Upper lobe of right lung (tissue), 1 donor: ENCODE measurements around the gene ITSN2. TPM values are rescaled to one million over a fixed set of nuclear protein-coding genes. Genes with fewer than 3 reads are reported as not detected.

Source experiments
- ATAC-seq: fragments of 200-7000 bp; cut with Tn5 transposase; one replicate; pipeline ENCODE4 v1.9.1; 2020; ENCODE audit warnings: mild to moderate bottlenecking, moderate library complexity
- DNase-seq: peaks from one replicate; pipeline ENCODE4 v3.0.0-alpha.2; 2020
- H3K27ac ChIP-seq: fragments of 200-600 bp; one replicate; pipeline ENCODE4 v1.8.0; 2022
- H3K27me3 ChIP-seq: fragments of 200-600 bp; one replicate; pipeline ENCODE4 v1.8.0; 2022; ENCODE audit warnings: mild to moderate bottlenecking
- H3K36me3 ChIP-seq: fragments of 200-600 bp; one replicate; pipeline ENCODE4 v1.8.0; 2022
- H3K4me1 ChIP-seq: fragments of 200-600 bp; one replicate; pipeline ENCODE4 v1.8.0; 2022
- H3K4me3 ChIP-seq: fragments of 200-600 bp; one replicate; pipeline ENCODE4 v1.8.0; 2022; ENCODE audit warnings: mild to moderate bottlenecking
- H3K9me3 ChIP-seq: fragments of 200-600 bp; one replicate; pipeline ENCODE4 v1.8.0; 2022
- CTCF ChIP-seq: fragments of 200-600 bp; IDR thresholded peaks from one replicate; pipeline ENCODE4 v1.8.0; 2022; ENCODE audit warnings: antibody characterized with exemption
- intact Hi-C: fragments of 100-400 bp; cut with DNase I; formaldehyde crosslinking; loops from one replicate; pipeline ENCODE4 v1.11.0; 2022
- total RNA-seq: library from RNA; stranded (reverse); fragmentation: NEBNext Ultra II Directional; extraction: Animal tissue kit (Norgen Biotek cat#: 25700); gene quantifications from one replicate; pipeline ENCODE4 v1.2.1, GENCODE V29; 2021
- donor health status: DM: no; HTN: yes; CAD: no; lungs with severe emphysema.

Gene ITSN2
- total RNA-seq, 1 donor from 2014 or later = 104 TPM

- Histone ChIP-seq H3K27ac (no peak overlapping the region), H3K9me3 (no peaks in the 10 kb centered on the region), H3K4me3 (no peak overlapping the region), H3K36me3 (peaks cover 72% of the 10 kb centered on the region), H3K4me1 (no peaks in the 10 kb centered on the region), H3K27me3 (no peaks in the 10 kb centered on the region)
- ATAC-seq (no peak), DNase-seq (no peak)
- TF ChIP-seq CTCF = no peak
- intact Hi-C loops = no loop called here
These were observed 74.7 kb downstream of the ITSN2 start for GRCh38 chr2:24285484-24286152.

GRCh38 chr2:24280645-24281044, 79.7 kb downstream of the ITSN2 start:
- peaks cover 44% of the 10 kb centered on the region for H3K36me3 ChIP-seq
- ATAC-seq (no peak), DNase-seq (no peak)
- no peak for TF ChIP-seq CTCF
- H3K4me1 ChIP-seq = peaks cover 5% of the 10 kb centered on the region
- H3K27me3 ChIP-seq = no peaks in the 10 kb centered on the region
- H3K4me3 ChIP-seq = no peak overlapping the region
- no peak overlapping the region for H3K27ac ChIP-seq
- intact Hi-C loops = no loop called here
- no peaks in the 10 kb centered on the region for H3K9me3 ChIP-seq

GRCh38 chr2:24280161-24280560, 80.2 kb downstream of the ITSN2 start:
- Histone ChIP-seq H3K36me3 (peaks cover 44% of the 10 kb centered on the region), H3K27ac (no peak overlapping the region), H3K4me1 (peaks cover 5% of the 10 kb centered on the region), H3K9me3 (no peaks in the 10 kb centered on the region), H3K4me3 (no peak overlapping the region), H3K27me3 (no peaks in the 10 kb centered on the region)
- DNase-seq = no peak
- intact Hi-C loops = no loop called here
- no peak for TF ChIP-seq CTCF
- no peak for ATAC-seq

- Histone ChIP-seq H3K4me3 (no peak overlapping the region), H3K27ac (no peak overlapping the region), H3K9me3 (no peaks in the 10 kb centered on the region), H3K36me3 (peaks cover 45% of the 10 kb centered on the region), H3K4me1 (peaks cover 5% of the 10 kb centered on the region), H3K27me3 (no peaks in the 10 kb centered on the region)
- TF ChIP-seq CTCF = no peak
- no peak for DNase-seq
- peak; percentile 85 for ATAC-seq
- intact Hi-C loops = no loop called here
These were observed 83.9 kb downstream of the ITSN2 start for GRCh38 chr2:24276349-24276899.

GRCh38 chr2:24274809-24275208, 85.5 kb downstream of the ITSN2 start:
- intact Hi-C loops = no loop called here
- Histone ChIP-seq H3K27ac (no peak overlapping the region), H3K4me1 (peaks cover 5% of the 10 kb centered on the region), H3K9me3 (no peaks in the 10 kb centered on the region), H3K4me3 (no peak overlapping the region), H3K27me3 (no peaks in the 10 kb centered on the region), H3K36me3 (peaks cover 49% of the 10 kb centered on the region)
- TF ChIP-seq CTCF = no peak
- no peak for DNase-seq
- no peak for ATAC-seq

- Histone ChIP-seq H3K27me3 (no peaks in the 10 kb centered on the region), H3K9me3 (no peaks in the 10 kb centered on the region), H3K27ac (no peak overlapping the region), H3K4me3 (no peak overlapping the region), H3K4me1 (peaks cover 5% of the 10 kb centered on the region), H3K36me3 (peaks cover 61% of the 10 kb centered on the region)
- no peak for TF ChIP-seq CTCF
- ATAC-seq = no peak
- DNase-seq = no peak
- intact Hi-C loops = no loop called here
These were observed 86.7 kb downstream of the ITSN2 start for GRCh38 chr2:24273598-24273997.
